Chondrocyte (in vitro differentiated cells): ENCODE data around the gene NIPA2. TPM values are rescaled to one million over a fixed set of nuclear protein-coding genes. Genes with fewer than 3 reads are reported as not detected.

Experiments used
- DNase-seq: peaks from one replicate; pipeline ENCODE4 v3.0.0; 2021; ENCODE audit warnings: mixed read lengths, low spot score
- H3K27ac Mint-ChIP-seq: one replicate; pipeline ENCODE4 v1.8.0; 2021; ENCODE audit warnings: mild to moderate bottlenecking, moderate library complexity, mixed read lengths; ENCODE audit not compliant: unreplicated experiment
- H3K27me3 Mint-ChIP-seq: 2 replicates; pipeline ENCODE4 v1.8.0; 2021; ENCODE audit warnings: low read depth, mixed read lengths
- H3K36me3 Mint-ChIP-seq: 2 replicates; pipeline ENCODE4 v1.8.0; 2021; ENCODE audit warnings: low read depth, mixed read lengths
- H3K4me1 Mint-ChIP-seq: 2 replicates; pipeline ENCODE4 v1.8.0; 2021; ENCODE audit warnings: low read depth, mild to moderate bottlenecking, mixed read lengths
- H3K4me3 Mint-ChIP-seq: one replicate; pipeline ENCODE4 v1.8.0; 2021; ENCODE audit warnings: mild to moderate bottlenecking, moderate library complexity, mixed read lengths; ENCODE audit not compliant: unreplicated experiment
- H3K9me3 Mint-ChIP-seq: 2 replicates; pipeline ENCODE4 v1.8.0; 2021; ENCODE audit warnings: low read depth, mixed read lengths
- total RNA-seq: library from RNA; stranded (reverse); gene quantifications from 3 replicates; pipeline ENCODE4 v1.2.1, GENCODE V29; 2021
- TF ChIP-seq, protein P1 (sequence below): fragments of 200-600 bp; sonication (generic); IDR thresholded peaks from 2 replicates; pipeline ENCODE4 v1.5.0; 2021; ENCODE audit warnings: antibody characterized with exemption, mild to moderate bottlenecking, moderate library complexity

NIPA2 gene
- total RNA-seq, 1 donor from 2014 or later: 59.3 TPM

GRCh38 chr15:22866079-22866478 is 27.6 kb downstream of the NIPA2 start:
- H3K27me3 Mint-ChIP-seq: no peaks in the 10 kb centered on the region
- H3K4me3 Mint-ChIP-seq: no peak overlapping the region
- TF ChIP-seq, protein P1, sequence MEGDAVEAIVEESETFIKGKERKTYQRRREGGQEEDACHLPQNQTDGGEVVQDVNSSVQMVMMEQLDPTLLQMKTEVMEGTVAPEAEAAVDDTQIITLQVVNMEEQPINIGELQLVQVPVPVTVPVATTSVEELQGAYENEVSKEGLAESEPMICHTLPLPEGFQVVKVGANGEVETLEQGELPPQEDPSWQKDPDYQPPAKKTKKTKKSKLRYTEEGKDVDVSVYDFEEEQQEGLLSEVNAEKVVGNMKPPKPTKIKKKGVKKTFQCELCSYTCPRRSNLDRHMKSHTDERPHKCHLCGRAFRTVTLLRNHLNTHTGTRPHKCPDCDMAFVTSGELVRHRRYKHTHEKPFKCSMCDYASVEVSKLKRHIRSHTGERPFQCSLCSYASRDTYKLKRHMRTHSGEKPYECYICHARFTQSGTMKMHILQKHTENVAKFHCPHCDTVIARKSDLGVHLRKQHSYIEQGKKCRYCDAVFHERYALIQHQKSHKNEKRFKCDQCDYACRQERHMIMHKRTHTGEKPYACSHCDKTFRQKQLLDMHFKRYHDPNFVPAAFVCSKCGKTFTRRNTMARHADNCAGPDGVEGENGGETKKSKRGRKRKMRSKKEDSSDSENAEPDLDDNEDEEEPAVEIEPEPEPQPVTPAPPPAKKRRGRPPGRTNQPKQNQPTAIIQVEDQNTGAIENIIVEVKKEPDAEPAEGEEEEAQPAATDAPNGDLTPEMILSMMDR: no peak
- no peak for DNase-seq
- peak overlapping the region; percentile 27 for H3K27ac Mint-ChIP-seq
- H3K36me3 Mint-ChIP-seq: peaks cover 51% of the 10 kb centered on the region
- H3K4me1 Mint-ChIP-seq: peaks cover 14% of the 10 kb centered on the region
- H3K9me3 Mint-ChIP-seq: no peaks in the 10 kb centered on the region

DNA sequence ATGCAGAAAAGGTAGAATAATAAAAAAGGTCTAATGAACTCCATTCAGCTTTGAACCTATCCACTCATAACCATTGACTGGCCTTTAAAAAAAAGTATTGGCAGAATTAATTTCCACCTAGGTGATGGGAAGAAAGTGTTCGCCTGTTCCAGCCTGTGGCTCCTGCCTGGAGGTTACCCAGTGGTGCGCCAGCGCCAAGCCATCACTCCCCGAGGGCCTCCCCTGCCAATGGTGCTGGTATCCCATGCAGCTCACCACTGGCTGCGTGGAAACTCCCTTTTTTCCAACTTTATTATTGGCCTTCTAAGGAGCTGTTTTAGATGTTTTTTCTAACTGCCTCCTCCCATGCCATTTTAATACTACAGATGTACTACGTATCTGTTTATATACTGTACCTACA is 29.4 kb downstream of the NIPA2 start:
- H3K9me3 Mint-ChIP-seq: peaks cover 4% of the 10 kb centered on the region
- no peak for DNase-seq
- no peak overlapping the region for H3K4me3 Mint-ChIP-seq
- peaks cover 58% of the 10 kb centered on the region for H3K36me3 Mint-ChIP-seq
- no peaks in the 10 kb centered on the region for H3K27me3 Mint-ChIP-seq
- peaks cover 14% of the 10 kb centered on the region for H3K4me1 Mint-ChIP-seq
- TF ChIP-seq, protein P1: no peak
- no peak overlapping the region for H3K27ac Mint-ChIP-seq

GRCh38 chr15:22868495-22868894 is 30.0 kb downstream of the NIPA2 start:
- H3K27ac Mint-ChIP-seq: no peak overlapping the region
- TF ChIP-seq, protein P1: no peak
- H3K9me3 Mint-ChIP-seq: peaks cover 4% of the 10 kb centered on the region
- H3K27me3 Mint-ChIP-seq: no peaks in the 10 kb centered on the region
- peaks cover 60% of the 10 kb centered on the region for H3K36me3 Mint-ChIP-seq
- DNase-seq: no peak
- H3K4me3 Mint-ChIP-seq: no peak overlapping the region
- H3K4me1 Mint-ChIP-seq: peaks cover 20% of the 10 kb centered on the region

- Mint-ChIP-seq H3K27me3 (no peaks in the 10 kb centered on the region), H3K36me3 (peaks cover 55% of the 10 kb centered on the region), H3K9me3 (peaks cover 4% of the 10 kb centered on the region), H3K4me1 (peaks cover 18% of the 10 kb centered on the region), H3K27ac (peak overlapping the region; percentile 10), H3K4me3 (no peak overlapping the region)
- no peak for DNase-seq
- TF ChIP-seq, protein P1: no peak
These were observed 30.5 kb downstream of the NIPA2 start for GRCh38 chr15:22868928-22869327.

GRCh38 chr15:22869856-22870255 is 31.4 kb downstream of the NIPA2 start:
- no peak for DNase-seq
- Mint-ChIP-seq H3K9me3 (peaks cover 4% of the 10 kb centered on the region), H3K4me1 (peaks cover 11% of the 10 kb centered on the region), H3K27me3 (no peaks in the 10 kb centered on the region), H3K4me3 (no peak overlapping the region), H3K36me3 (peaks cover 55% of the 10 kb centered on the region), H3K27ac (no peak overlapping the region)
- TF ChIP-seq, protein P1: no peak
